ENCODE results near the gene ATP2B2.

The ATP2B2 gene

GRCh38 chr3:10379161-10379560 is 126.2 kb downstream of the ATP2B2 start:
- no peak for DNase-seq

DNA sequence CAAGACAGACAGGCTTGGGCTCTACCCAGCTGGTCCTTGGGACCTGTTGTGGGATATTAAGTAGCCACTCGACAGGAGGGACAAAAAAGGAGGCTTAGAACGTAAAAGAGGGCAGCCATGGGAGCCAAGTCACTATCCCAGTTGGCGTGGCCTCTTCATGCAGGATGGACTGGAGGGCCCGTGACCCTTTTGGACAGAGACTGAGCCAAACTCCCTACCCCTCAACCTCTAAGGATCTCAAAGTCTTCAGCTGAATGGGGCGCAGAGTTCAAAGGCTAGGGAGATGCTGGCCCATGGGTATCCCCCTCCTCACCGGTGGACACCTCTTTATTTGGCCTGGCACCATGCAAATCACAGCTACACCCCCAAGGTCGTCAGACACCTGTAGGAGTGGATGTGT is 126.6 kb downstream of the ATP2B2 start:
- DNase-seq, result no peak

GRCh38 chr3:10378246-10378645 is 127.1 kb downstream of the ATP2B2 start:
- DNase-seq, result no peak

DNA sequence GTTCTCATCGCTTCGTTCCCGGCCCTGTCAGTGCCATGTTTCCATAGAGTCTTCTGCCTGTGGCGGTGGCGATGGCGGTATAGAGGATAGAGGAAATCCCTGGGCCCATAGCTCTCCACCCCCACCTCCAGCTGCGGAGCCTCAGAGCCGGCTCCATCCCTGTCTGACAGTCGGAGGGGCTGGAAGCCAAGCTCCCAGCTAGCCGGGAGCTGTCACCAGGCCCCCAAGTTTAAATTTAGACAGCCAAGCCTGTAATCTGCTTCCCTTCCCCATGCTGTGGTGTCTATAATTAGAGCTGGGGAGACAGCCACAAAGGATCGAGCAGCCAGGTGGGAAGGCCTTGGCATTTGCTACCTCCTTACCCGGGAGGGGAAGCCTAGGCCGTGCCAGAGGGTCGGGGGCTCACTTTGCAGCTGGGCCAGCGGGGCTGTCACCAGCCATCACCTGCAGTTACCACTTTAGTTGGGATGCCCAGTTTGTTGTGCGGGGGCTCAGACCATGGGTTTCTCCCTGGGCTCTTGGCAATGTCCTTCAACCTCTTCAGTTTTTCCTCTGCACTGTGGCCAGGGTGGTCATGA is 128.1 kb downstream of the ATP2B2 start:
- DNase-seq, result no peak

GRCh38 chr3:10376353-10376752 is 129.0 kb downstream of the ATP2B2 start:
- DNase-seq, result peak; percentile 9

DNA sequence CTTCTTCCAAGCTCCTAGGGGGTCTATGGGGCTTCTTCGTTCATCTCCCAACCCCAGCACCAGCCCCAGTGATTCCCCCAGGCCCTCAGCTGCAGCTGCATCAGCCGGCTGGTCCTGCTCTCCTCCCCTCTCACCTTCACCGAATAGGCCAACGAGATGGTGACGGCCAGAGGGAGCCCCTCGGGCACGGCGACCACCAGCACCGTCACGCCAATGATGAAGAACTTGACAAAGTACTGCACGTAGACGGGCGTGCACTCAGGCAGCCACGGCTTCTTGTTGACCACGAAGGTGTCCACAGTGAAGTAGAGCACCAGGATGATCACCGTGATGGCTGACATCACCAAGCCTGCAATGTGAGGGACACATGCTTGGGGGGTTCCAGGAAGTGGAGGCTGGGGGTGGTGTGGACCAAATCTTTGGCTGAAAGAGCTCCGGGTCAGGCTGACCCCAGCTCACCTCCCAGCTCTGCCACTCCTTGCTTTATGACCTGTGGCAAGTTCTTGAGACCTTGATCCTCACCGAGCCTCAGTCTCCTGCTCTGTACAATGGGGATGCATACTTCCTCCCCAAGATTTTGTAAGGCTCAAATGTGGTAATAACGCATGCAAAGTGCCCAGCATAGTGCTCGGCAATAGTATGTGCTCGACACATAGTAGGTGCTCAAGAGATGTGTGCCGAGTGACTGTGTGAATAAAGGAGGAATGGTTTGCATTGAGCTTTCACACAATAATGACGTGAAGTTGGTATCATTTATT is 129.9 kb downstream of the ATP2B2 start:
- DNase-seq, result no peak

GRCh38 chr3:10374311-10374710 is 131.1 kb downstream of the ATP2B2 start:
- no peak for DNase-seq

DNA sequence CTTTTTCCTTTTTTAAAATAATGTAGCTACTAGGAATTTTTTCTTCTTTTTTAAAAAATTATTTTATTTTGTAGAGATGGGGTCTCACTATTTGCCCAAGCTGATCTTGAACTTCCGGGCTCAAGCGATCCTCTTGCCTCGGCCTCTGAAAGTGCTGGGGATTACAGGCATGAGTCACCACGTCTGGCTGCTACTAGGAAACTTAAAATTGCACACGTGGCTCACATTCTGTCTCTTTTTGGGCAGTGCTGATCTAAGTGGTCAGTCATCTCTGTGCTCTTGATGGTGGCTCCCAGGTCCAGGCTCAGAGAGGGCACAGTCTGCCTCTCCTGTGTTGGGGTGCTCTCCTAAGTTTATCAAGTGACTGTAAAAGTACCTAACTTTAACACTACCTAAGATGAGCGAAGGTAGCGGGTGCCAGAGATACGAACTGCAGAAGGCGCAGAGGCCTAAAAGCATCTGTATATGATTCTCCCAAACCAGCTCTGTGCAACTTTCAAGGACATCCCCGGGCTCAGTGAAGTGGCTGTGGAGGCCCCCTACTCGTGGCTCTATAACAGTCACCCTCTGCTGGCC is 131.6 kb downstream of the ATP2B2 start:
- no peak for DNase-seq

DNA sequence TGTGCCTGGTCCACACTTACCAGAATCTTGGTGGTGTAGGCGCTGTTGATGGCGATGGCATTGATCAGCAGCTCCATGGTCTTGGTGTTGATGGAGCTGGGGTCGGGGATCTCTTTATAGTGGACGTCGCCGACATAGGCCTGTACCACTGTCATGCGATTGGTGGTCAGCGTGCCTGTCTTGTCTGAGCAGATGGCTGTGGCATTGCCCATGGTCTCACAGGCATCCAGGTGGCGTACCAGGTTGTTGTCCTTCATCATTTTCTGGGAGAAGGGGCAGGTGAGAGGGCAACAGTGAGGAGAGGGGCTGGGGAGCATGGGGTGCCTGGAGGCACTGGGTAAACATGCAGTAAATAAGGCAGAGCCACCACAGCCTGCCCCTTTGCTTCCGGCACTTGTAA is 133.6 kb downstream of the ATP2B2 start:
- no peak for DNase-seq

DNA sequence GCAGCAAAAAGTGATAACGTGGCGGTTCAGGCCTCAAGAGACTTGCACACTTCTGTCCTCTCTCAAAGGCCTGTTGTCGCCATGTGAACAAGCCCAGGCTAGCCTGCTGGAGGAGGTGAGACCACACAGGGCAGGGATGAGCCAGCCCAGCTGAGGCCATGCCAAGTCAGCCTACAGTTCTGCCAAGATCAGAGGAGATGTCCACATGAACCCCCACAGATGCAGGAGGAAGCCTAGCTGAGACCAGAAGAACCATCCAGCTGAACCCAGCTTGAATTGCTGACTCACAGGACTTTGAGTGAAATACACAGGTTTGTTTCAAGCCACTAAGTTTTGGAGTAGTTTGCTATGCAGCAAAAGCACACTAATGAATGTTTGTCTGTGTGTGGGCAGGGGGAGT is 134.2 kb downstream of the ATP2B2 start:
- peak; percentile 55 for DNase-seq

GRCh38 chr3:10370429-10370828 is 135.0 kb downstream of the ATP2B2 start:
- peak; percentile 11 for DNase-seq

DNA sequence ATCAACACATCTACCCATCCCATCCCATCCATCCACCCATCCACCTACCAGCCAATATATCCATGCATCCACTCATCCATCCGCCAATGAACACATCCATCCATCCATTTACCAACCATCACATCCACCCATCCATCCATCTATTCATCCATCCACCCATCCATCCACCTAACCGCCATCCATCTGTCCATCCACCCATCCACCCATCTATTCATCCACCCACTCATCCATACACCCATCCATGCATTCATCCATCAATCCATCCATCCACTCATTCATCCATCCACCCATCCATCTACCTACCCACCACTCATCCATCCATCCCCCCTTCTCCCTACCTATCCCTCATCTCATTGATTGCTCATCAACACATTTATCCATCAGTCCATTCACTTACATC is 136.9 kb downstream of the ATP2B2 start:
- DNase-seq, result no peak

DNA sequence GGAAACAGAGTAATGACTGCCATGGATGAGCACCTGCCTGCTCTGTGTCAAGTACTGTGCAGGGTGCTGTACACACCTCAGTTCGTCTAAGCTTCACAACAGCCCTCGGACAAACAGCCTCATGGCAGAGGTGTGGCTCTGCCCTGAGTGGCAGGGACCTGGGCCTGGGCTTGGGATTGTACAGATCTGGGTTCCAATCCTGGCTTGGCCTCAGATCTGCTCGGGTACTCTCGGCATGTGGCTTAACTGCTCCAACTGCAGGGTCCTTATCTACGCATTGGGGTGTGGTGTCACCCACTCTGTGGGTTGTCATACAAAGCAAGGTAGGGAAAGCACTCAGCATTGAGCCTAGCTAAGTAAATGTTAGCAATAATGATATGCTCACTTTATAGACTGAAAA is 137.9 kb downstream of the ATP2B2 start:
- DNase-seq, result no peak

DNA sequence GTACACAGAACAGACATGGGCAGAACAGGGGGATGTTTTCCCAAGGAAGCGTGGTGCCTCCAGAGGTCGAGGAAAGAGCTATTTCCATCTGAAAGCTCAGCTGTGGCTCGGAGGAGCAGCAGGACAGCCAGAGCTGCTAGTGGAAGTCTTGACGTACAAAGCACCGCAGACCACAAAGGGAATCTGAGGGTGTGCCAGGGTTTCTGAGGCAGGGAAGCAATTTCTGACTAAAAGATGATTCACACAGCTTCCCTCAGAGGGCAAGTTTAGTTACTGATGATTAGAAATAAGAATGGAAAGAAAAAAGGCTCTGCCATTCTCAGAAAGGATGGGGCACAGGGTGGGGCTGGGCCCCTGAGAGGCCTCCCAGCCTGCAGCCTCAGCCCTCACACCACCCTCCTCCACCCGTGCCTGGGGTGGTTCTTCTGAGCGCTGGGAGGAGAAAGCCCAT is 138.7 kb downstream of the ATP2B2 start:
- DNase-seq, result no peak

DNA sequence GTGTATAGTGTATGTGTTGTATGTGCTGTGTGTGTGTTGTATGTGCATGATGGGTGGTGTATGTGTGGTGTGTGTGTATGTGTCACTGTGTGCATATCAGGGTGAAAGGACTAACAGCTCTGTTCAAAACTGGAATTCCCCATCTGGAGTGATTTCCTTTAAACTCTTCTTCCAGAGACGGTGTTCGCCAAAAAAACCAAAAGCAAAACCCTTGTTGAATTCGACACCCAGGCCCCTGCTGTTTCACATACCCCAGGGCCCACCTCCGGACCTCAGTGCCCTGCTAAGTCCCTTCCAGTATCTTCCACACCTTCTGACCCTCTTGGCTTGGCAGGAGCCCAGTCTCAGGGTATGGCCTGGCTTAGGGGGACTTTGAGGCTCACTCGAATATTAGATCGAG is 139.6 kb downstream of the ATP2B2 start:
- no peak for DNase-seq

- no peak for DNase-seq
These were observed 140.1 kb downstream of the ATP2B2 start for GRCh38 chr3:10365316-10365715.

- DNase-seq, result no peak
These were observed 140.6 kb downstream of the ATP2B2 start for GRCh38 chr3:10364806-10365205.

GRCh38 chr3:10363935-10364334 is 141.5 kb downstream of the ATP2B2 start:
- DNase-seq, result no peak

DNA sequence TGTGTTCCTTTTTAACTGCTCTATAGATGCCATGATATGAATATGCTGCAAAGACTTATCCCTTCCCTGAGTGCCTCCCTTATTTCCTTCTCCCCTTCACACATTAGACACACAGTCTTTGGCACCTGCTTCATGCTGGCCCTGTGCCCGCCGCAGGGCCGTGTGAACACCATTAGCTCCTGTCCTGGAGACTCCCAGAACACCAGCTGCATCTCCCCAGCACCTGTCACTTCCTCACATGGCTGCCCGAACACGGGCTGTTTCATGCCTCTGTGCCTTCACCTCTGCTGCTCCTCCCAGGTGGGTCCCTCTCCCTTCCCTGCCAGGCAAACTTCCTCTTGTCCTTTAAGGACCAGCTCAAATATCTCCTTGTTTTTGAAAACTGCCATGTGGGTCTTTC is 144.0 kb downstream of the ATP2B2 start:
- DNase-seq, result peak; percentile 80

GRCh38 chr3:10360478-10360877 is 144.9 kb downstream of the ATP2B2 start:
- no peak for DNase-seq

GRCh38 chr3:10359761-10360161 is 145.6 kb downstream of the ATP2B2 start:
- no peak for DNase-seq

- DNase-seq, result no peak
These were observed 146.9 kb downstream of the ATP2B2 start for GRCh38 chr3:10358309-10358980.

DNA sequence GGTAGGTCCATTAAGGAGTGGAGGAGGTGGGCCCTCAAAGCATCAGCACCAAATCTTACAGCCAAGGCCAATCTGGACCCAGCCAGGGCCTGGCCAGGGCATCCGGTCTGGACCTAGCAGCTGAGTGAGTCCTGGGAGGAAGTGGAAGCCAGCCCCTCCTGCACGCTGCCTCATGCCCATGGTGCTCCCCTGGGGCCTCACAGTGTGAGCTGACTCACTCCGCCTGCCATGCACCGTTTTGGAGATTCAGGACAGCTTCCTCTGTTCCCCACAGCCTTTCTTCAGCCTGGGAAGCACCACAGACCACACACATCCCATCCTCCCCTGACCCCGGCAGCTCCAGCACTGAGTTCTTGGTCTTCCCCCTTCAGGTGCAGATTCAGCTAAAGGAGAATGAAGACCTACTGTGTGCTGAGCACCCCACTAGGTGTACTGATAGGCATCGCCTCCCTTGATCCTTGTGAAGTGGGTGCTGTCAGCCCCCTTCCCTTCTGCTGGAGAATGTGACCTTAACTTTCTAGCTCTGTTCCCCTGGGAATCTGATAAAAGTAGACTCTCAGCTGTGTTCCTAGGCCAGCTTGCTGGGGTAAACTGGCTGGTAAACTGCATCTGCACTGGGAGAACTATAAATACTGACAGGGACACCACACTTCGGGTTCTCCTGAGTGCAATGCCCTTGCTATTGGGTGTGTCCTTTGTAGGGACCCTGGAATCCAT is 147.6 kb downstream of the ATP2B2 start:
- no peak for DNase-seq

Data from NCI-H1105 treated with DMSO at 0.1 percent for 48 hours (cell line).